ENCODE results near the gene NEGR1. TPM values are rescaled to one million over a fixed set of nuclear protein-coding genes. Genes with fewer than 3 reads are reported as not detected.

The NEGR1 gene
- total RNA-seq, 1 donor from 2014 or later, result 18.1 TPM

DNA sequence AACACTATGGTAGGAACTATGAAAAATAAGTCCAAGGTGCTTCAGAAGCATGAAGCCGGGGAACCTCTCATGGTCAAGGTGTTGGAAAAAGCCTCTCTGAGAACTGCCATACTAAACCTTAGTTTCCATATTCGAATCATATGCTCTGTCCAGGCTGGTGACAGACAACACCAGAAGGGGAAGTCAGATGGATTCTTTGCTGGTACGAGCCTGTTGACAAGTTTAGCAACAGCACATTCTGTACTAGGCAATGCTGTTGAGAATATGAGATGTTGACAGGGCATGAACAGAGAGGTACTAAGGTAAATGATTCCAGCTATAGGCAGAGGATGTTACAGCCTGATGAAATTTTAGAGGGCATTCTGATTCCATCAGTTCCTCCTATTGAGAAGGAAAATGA lies 740.2 kb downstream of the NEGR1 start:
- DNase-seq, result no peak
- no peak for TF ChIP-seq CTCF (IDR thresholded peaks at IDR 0.05)
- Histone ChIP-seq H3K27ac (no peak overlapping the region), H3K27me3 (ENCODE audit: low read depth) (no peaks in the 10 kb centered on the region), H3K4me1 (no peaks in the 10 kb centered on the region), H3K9me3 (no peaks in the 10 kb centered on the region), H3K4me3 (no peak overlapping the region), H3K36me3 (no peaks in the 10 kb centered on the region)
- ATAC-seq, result no peak
- intact Hi-C loops (cut with DNase I), result no loop called here

DNA sequence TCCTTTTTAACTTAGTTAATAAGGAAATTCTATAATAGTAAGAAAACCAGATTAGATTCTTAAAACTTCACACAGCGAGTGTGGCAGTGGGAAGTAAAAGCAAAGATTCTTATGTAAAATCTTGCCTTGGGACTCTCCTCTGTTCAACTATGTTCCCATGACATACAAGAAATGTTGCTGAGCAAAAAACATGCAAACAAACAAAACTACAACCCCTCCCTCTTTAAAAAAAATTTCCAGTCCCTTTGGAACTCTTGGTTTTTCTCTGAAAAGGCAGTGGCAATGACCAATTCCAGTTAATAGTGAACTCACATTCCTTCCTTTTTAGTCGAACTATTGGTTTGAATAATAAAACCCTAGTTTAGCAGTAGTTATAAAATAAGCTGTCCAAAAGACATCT lies 748.4 kb downstream of the NEGR1 start:
- no peaks in the 10 kb centered on the region for H3K4me1 ChIP-seq
- H3K36me3 ChIP-seq, result no peaks in the 10 kb centered on the region
- H3K27me3 ChIP-seq (ENCODE audit: low read depth), result no peaks in the 10 kb centered on the region
- intact Hi-C loops (cut with DNase I), result no loop called here
- DNase-seq (no peak), ATAC-seq (no peak)
- H3K9me3 ChIP-seq, result no peaks in the 10 kb centered on the region
- H3K4me3 ChIP-seq, result no peak overlapping the region
- TF ChIP-seq CTCF (IDR thresholded peaks at IDR 0.05), result no peak
- no peak overlapping the region for H3K27ac ChIP-seq

- no peaks in the 10 kb centered on the region for H3K36me3 ChIP-seq
- ATAC-seq (no peak), DNase-seq (no peak)
- no peaks in the 10 kb centered on the region for H3K27me3 ChIP-seq (ENCODE audit: low read depth)
- H3K4me3 ChIP-seq, result no peak overlapping the region
- no peak overlapping the region for H3K27ac ChIP-seq
- no peaks in the 10 kb centered on the region for H3K4me1 ChIP-seq
- TF ChIP-seq CTCF (IDR thresholded peaks at IDR 0.05), result no peak
- H3K9me3 ChIP-seq, result no peaks in the 10 kb centered on the region
- intact Hi-C loops (cut with DNase I), result no loop called here
Observed at GRCh38 chr1:71532343-71532742, 750.0 kb downstream of the NEGR1 start.

DNA sequence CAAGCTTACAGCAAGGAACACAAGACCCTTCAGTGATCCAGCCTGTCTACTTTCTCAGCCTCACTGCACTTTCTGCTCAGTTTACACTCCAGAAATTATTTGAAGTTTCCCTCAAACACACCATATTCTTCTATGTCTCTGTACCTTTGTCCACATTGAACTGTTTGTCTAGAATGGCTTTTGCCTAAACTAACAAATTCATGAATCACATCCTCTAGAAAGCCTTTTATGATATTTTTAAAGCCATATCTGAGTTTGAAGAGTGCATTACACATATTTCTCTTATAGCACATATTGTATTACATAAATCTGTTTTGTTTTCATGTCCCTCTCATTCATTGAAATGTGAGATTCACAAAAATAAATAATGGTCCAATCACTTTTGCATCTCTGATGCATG lies 755.5 kb downstream of the NEGR1 start:
- no peak overlapping the region for H3K4me3 ChIP-seq
- H3K4me1 ChIP-seq, result no peaks in the 10 kb centered on the region
- H3K36me3 ChIP-seq, result no peaks in the 10 kb centered on the region
- ATAC-seq (no peak), DNase-seq (no peak)
- no peaks in the 10 kb centered on the region for H3K9me3 ChIP-seq
- intact Hi-C loops (cut with DNase I), result no loop called here
- no peak for TF ChIP-seq CTCF (IDR thresholded peaks at IDR 0.05)
- no peak overlapping the region for H3K27ac ChIP-seq
- no peaks in the 10 kb centered on the region for H3K27me3 ChIP-seq (ENCODE audit: low read depth)

DNA sequence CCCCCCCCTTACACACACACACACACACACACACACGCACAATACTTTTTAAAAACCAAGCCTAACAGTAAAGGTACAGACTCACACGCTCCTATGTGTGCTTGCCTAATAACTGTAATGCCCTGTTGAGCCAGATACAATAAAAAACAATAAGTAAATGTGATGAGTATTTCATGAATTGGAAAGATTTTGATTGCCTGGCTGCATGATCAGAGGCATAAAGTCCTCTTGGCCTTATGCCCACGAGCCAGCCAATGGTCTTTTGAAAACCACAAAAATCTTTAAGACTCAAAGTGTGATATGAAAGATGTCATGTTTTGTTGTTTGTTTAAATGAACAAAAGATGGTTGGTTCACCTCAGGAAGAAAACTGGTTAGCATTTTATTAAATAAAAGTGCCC lies 759.6 kb downstream of the NEGR1 start:
- intact Hi-C loops (cut with DNase I), result no loop called here
- ATAC-seq, result no peak
- Histone ChIP-seq H3K27me3 (ENCODE audit: low read depth) (no peaks in the 10 kb centered on the region), H3K4me3 (no peak overlapping the region), H3K4me1 (no peaks in the 10 kb centered on the region), H3K27ac (no peak overlapping the region), H3K36me3 (no peaks in the 10 kb centered on the region), H3K9me3 (no peaks in the 10 kb centered on the region)
- no peak for TF ChIP-seq CTCF (IDR thresholded peaks at IDR 0.05)
- DNase-seq, result no peak
